ENCODE data around the gene SDR39U1.

The SDR39U1 gene

DNA sequence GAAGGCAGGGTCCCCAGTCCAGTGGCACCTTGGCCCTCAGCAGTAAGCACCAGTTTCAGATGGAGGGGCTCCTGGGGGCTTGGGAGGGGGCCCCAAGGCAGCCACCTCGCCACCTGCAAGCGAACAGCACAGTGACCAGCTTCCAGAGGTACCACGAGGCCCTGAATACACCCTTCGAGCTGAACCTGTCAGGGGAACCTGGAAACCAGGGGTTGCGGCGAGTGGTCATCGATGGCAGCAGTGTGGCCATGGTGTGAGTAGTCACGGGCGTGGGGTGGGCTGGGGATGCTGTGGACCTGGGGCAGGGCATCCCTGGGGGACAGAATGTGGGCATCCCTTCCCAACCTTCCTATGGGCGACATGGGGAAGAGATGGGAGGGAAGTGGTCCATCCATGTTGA lies 32.6 kb downstream of the SDR39U1 start:
- H3K27ac ChIP-seq = no peak overlapping the region
- TF ChIP-seq ZFX (IDR thresholded peaks at IDR 0.05; ENCODE audit: borderline replicate concordance) = no peak
- TF ChIP-seq, protein P1, sequence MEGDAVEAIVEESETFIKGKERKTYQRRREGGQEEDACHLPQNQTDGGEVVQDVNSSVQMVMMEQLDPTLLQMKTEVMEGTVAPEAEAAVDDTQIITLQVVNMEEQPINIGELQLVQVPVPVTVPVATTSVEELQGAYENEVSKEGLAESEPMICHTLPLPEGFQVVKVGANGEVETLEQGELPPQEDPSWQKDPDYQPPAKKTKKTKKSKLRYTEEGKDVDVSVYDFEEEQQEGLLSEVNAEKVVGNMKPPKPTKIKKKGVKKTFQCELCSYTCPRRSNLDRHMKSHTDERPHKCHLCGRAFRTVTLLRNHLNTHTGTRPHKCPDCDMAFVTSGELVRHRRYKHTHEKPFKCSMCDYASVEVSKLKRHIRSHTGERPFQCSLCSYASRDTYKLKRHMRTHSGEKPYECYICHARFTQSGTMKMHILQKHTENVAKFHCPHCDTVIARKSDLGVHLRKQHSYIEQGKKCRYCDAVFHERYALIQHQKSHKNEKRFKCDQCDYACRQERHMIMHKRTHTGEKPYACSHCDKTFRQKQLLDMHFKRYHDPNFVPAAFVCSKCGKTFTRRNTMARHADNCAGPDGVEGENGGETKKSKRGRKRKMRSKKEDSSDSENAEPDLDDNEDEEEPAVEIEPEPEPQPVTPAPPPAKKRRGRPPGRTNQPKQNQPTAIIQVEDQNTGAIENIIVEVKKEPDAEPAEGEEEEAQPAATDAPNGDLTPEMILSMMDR (IDR thresholded peaks at IDR 0.05) = no peak

DNA sequence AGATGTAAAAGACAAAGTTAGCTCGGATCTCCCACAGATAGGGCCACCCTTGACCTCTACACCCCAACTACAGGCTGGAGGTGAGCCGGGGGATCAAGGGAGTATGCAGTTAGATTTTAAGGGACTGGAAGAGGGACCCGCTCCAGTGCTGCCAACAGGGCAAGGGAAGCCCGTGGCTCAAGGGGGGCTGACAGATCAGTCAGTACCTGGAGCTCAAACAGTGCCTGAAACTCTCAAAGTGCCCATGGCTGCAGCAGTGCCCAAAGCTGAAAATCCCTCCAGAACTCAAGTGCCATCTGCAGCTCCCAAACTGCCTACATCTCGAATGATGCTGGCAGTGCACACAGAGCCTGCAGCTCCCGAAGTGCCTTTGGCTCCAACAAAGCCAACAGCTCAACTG lies 33.4 kb downstream of the SDR39U1 start:
- TF ChIP-seq, protein P1 (IDR thresholded peaks at IDR 0.05) = no peak
- no peak for TF ChIP-seq ZFX (IDR thresholded peaks at IDR 0.05; ENCODE audit: borderline replicate concordance)
- H3K27ac ChIP-seq = no peak overlapping the region

DNA sequence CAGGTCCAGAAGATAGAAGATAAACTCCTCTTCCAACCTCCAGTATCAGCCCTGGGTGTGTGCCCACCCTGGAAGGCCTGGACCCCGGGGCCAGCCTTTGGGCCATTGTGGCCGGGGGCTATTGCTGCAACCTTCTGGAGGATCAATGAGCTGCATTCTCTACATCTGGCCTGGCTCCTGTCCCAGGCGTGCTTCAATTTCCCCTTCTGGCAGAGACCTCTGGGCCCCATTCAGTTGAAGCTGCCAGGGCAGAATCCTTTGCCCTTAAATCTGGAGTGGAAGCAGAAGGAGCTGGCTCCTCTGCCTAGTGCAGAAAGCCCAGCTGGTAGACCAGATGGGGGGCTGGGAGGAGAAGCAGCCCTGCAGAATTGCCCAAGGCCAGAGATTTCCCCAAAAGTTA lies 33.8 kb downstream of the SDR39U1 start:
- TF ChIP-seq ZFX (IDR thresholded peaks at IDR 0.05; ENCODE audit: borderline replicate concordance) = no peak
- TF ChIP-seq, protein P1 (IDR thresholded peaks at IDR 0.05) = no peak
- no peak overlapping the region for H3K27ac ChIP-seq

DNA sequence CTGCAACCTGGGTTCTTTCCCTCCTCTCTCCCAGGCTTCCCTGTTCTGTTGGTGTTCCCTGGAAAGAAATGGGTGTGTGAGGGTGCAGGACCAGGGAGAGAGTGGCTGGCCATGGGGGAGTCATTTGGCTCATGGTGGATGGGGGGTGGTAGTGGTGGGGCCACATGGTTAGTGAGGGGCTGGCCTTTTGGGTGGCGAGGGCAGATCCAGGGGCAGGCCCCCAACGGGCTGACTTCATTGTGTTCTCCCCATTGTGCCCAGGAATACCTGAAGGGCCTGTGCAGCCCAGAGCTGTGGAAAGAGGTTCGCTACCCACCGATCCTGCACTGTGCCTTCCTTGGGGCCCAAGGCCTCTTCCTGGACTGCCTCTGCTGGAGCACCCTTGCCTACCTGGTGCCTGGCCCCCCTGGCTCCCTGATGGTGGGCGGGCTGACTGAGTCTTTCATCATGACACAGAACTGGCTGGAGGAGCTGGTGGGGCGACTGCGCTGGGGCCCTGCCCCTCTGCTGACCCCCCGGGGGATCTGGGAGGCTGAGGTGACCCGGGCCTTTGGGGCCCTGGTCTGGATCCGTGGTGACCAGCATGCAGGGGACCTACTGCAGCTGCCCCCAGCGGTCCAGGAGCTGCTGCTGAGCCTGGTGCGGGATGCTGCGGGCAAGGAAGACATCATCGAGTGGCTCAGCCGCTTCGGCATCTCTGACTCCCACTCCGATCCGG lies 34.8 kb downstream of the SDR39U1 start:
- no peak overlapping the region for H3K27ac ChIP-seq
- TF ChIP-seq, protein P1 (IDR thresholded peaks at IDR 0.05) = no peak
- TF ChIP-seq ZFX (IDR thresholded peaks at IDR 0.05; ENCODE audit: borderline replicate concordance) = no peak

DNA sequence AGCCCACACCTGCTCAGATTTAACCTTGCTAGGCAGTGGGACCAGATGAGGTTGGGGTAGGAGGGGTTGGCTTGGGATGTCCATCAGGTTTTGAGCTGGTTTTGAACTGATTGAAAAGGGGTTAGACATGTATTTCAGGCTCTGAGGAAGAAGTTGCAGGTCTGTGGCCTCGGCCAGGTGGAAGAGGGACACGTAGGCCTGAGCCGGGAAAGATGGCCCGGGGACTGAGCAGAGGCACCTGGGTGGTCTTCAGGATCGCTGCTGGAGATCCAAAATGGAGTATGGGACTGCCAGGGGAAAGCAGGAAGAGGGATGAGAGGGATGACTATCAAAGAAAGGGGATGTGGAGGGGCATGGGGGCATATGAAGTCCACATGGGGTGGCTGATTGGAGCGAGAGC lies 36.2 kb downstream of the SDR39U1 start:
- TF ChIP-seq, protein P1 (IDR thresholded peaks at IDR 0.05) = no peak
- no peak for TF ChIP-seq ZFX (IDR thresholded peaks at IDR 0.05; ENCODE audit: borderline replicate concordance)
- H3K27ac ChIP-seq = no peak overlapping the region

DNA sequence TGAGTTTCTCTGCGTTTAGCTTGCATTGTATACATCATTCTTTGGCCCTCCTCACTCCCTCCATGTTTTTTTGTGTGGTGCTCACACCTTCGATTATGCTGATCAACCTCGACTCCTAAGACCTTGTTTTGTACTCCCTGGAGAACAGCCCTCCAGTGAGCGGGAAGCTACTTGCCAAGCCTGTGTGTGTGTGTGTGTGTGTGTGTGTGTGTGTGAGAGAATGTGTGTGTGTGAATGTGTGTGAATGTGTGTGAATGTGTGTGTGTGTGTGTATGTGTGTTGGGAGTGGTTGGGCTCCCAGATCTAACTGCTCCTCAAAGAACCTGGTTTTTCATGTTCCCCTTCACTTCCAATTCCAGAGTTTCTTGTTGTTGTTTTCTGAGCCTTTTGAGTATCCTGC lies 37.8 kb downstream of the SDR39U1 start:
- TF ChIP-seq ZFX (IDR thresholded peaks at IDR 0.05; ENCODE audit: borderline replicate concordance) = no peak
- TF ChIP-seq, protein P1 (IDR thresholded peaks at IDR 0.05) = no peak
- no peak overlapping the region for H3K27ac ChIP-seq

DNA sequence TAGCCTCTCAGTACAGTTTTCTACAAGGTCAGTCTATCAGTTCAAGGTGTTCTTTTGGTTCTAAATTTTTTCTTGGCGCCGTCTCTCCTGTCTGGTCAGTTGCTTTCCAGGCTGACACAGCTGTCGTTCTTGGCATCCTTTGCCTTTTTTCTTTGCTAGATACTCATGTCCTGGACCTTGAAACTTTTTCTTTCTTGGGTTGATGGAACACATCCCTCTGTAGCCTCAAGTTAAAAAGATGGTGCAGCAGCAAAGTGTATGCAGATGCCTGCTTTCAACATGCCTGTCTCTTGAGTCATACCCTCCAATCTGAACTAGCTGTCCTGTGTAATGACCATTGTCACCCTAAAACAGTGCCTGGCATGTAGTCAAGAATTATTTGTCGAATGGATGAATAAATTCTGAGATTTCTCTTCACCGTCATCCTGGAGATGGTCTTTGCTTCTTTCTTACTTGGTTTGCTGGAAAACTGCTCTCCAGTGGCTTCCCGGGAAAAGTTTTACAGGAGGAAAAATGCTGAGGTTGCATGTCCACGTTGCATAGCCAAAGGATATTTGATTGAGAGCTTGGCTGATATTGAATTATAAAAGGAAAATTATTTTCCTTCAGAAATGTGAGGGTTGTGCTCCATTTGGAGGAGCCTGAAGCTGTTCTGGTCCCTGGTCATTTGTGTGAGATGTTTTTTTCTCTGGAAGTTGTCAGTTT lies 39.1 kb downstream of the SDR39U1 start:
- no peak for TF ChIP-seq ZFX (IDR thresholded peaks at IDR 0.05; ENCODE audit: borderline replicate concordance)
- TF ChIP-seq, protein P1 (IDR thresholded peaks at IDR 0.05) = no peak

More for the DNA sequence above, 39.1 kb downstream of the SDR39U1 start:
- no peak overlapping the region for H3K27ac ChIP-seq
